ENCODE data around the gene VWA8.

Gene VWA8

GRCh38 chr13:41802684-41803444 is 158.0 kb downstream of the VWA8 start:
- Histone ChIP-seq H3K9me3 (no peaks in the 10 kb centered on the region), H3K27me3 (no peaks in the 10 kb centered on the region), H3K36me3 (peaks cover 0 to 29% (median 14%) of the 10 kb centered on the region in 3 donors), H3K4me1 (no peaks in the 10 kb centered on the region), H3K27ac (no peak overlapping the region), H3K4me3 (no peak overlapping the region)
- TF ChIP-seq, protein P1, sequence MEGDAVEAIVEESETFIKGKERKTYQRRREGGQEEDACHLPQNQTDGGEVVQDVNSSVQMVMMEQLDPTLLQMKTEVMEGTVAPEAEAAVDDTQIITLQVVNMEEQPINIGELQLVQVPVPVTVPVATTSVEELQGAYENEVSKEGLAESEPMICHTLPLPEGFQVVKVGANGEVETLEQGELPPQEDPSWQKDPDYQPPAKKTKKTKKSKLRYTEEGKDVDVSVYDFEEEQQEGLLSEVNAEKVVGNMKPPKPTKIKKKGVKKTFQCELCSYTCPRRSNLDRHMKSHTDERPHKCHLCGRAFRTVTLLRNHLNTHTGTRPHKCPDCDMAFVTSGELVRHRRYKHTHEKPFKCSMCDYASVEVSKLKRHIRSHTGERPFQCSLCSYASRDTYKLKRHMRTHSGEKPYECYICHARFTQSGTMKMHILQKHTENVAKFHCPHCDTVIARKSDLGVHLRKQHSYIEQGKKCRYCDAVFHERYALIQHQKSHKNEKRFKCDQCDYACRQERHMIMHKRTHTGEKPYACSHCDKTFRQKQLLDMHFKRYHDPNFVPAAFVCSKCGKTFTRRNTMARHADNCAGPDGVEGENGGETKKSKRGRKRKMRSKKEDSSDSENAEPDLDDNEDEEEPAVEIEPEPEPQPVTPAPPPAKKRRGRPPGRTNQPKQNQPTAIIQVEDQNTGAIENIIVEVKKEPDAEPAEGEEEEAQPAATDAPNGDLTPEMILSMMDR (IDR thresholded peaks at IDR 0.05), result no peak
- no peak for DNase-seq
- intact Hi-C loops (cut with DNase I; ENCODE audit: low total_unique reads), result no loop called here

- Histone ChIP-seq H3K9me3 (no peaks in the 10 kb centered on the region), H3K36me3 (peaks cover 0 to 26% (median 14%) of the 10 kb centered on the region in 3 donors), H3K4me1 (no peaks in the 10 kb centered on the region), H3K27ac (no peak overlapping the region), H3K4me3 (no peak overlapping the region), H3K27me3 (no peaks in the 10 kb centered on the region)
- intact Hi-C loops (cut with DNase I; ENCODE audit: low total_unique reads), result no loop called here
- no peak for DNase-seq
- TF ChIP-seq, protein P1 (IDR thresholded peaks at IDR 0.05), result no peak
Observed at GRCh38 chr13:41802043-41802683, 158.7 kb downstream of the VWA8 start.

DNA sequence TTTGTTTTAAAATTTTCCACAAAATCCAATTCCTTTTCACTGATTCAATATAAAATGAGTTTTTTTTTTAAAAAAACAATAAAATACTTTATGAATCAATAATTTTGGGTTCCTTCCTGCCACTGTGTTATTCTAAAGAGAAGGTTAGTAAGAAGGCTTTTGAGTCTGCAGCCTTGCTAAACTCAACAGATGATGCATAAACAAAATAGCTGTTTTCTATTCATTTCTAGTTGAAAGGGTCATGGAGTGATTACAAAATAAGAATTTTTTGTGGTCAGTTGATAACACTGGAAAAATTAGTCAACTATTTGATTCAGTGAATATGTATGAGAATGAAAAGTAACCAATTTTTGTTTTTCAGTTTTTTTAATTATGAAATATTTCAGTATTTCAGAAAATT is 169.9 kb downstream of the VWA8 start:
- H3K27ac ChIP-seq, result no peak overlapping the region
- H3K36me3 ChIP-seq, result peaks cover 0 to 4% (median 0%) of the 10 kb centered on the region in 3 donors
- H3K27me3 ChIP-seq, result no peaks in the 10 kb centered on the region
- intact Hi-C loops (cut with DNase I; ENCODE audit: low total_unique reads), result no loop called here
- no peak overlapping the region for H3K4me3 ChIP-seq
- TF ChIP-seq, protein P1 (IDR thresholded peaks at IDR 0.05), result no peak
- no peaks in the 10 kb centered on the region for H3K4me1 ChIP-seq
- DNase-seq, result no peak
- H3K9me3 ChIP-seq, result no peaks in the 10 kb centered on the region

DNA sequence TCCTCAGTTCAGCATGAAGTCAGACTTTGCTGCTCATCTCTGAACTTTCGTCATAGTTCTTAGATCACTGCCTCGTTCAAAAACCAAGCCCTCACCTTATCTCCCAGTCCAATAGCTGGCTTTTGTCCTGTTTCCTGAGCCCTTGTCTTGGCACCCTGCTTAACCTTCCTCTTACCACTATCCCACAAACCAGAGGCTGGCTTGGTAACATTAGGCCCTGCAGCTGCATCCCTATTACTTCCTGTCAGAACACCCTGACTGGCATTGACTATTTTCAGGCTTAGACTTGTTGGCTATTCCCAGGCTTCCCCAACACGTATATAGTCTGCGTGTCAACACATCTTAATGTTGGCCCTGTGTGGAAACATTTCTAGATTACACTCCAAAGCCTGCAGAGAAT is 172.4 kb downstream of the VWA8 start:
- H3K4me1 ChIP-seq, result no peaks in the 10 kb centered on the region
- H3K36me3 ChIP-seq, result peaks cover 0 to 4% (median 0%) of the 10 kb centered on the region in 3 donors
- no peak overlapping the region for H3K4me3 ChIP-seq
- no peak for DNase-seq
- H3K27me3 ChIP-seq, result no peaks in the 10 kb centered on the region
- TF ChIP-seq, protein P1 (IDR thresholded peaks at IDR 0.05), result no peak
- intact Hi-C loops (cut with DNase I; ENCODE audit: low total_unique reads), result no loop called here
- no peaks in the 10 kb centered on the region for H3K9me3 ChIP-seq
- no peak overlapping the region for H3K27ac ChIP-seq

DNA sequence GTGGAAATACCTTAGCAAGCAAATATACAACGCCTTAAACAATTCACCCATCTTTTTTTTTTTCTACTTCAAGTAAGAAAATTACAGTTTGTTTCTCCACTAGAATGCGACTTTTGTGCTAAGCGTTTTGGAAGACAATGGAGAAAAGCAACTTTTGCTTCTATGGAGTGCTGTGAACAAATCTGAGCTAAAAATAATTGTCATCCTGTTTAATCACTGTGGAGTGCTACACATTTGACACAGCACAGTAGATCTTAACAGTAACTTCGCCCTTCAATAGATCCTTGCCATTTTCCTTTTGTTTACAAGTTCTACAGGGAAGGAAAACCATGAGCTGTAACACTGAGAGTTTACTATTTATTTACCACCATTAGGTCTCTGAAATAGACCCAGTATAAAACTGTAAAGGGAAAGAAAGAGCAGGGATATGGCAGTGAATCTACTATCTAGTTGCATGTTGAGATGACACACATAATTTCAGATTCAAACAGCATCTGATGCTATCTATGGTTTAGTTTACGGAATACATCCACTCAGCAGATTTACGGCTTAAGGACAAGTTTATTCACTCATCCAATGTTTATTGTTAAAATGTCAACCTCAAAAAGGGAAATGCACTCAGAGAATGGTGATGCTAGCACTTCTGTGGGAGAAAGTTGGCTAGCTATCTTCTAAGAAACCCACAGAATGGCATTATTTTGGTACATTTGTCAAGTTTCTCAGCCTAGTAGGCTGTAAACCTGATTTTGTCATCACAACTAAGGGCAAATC is 175.3 kb downstream of the VWA8 start:
- Histone ChIP-seq H3K27ac (no peak overlapping the region), H3K4me1 (peaks cover 0 to 9% (median 0%) of the 10 kb centered on the region in 4 donors), H3K9me3 (no peaks in the 10 kb centered on the region), H3K4me3 (no peak overlapping the region), H3K36me3 (no peaks in the 10 kb centered on the region), H3K27me3 (no peaks in the 10 kb centered on the region)
- TF ChIP-seq, protein P1 (IDR thresholded peaks at IDR 0.05), result no peak
- intact Hi-C loops (cut with DNase I; ENCODE audit: low total_unique reads), result no loop called here
- DNase-seq, result no peak

Data from tibial artery (tissue), 4 donors.